ENCODE measurements around the gene MRPL22. TPM values are rescaled to one million over a fixed set of nuclear protein-coding genes. Genes with fewer than 3 reads are reported as not detected.

Gene MRPL22
- total RNA-seq, 2 donors from 2014 or later: 14.4 to 35.2 TPM

DNA sequence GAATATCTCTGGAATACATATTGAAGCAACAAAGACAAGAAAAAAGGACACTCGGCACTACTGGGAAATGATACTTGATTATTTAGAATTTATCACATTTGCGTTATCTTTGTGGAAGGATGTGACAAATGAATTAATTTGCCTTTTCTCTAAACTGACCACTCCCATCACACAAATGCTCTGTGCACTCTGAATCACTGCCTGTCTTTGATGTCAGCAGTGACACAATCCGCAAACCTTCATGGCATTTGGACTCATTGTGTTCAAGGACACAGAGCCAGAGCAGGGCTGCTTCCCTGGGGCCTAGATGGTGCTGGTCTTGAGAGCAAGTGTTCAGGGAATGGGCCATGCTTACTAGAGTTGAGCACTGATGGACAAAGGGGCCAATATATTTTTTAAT is 67.8 kb downstream of the MRPL22 start:
- Histone ChIP-seq H3K27me3 (replicated peaks; ENCODE audit: insufficient read depth) (no peaks in the 10 kb centered on the region), H3K36me3 (no peaks in the 10 kb centered on the region), H3K9me3 (no peaks in the 10 kb centered on the region), H3K4me1 (replicated peaks) (no peaks in the 10 kb centered on the region), H3K4me3 (no peak overlapping the region), H3K27ac (no peak overlapping the region)
- WGBS: 91% methylated on average over 3 of the region's 3 CpGs
- TF ChIP-seq POLR2AphosphoS5 (IDR thresholded peaks at IDR 0.05) (no peak), POLR2A (IDR thresholded peaks at IDR 0.05) (no peak)
- TF ChIP-seq, protein P1, sequence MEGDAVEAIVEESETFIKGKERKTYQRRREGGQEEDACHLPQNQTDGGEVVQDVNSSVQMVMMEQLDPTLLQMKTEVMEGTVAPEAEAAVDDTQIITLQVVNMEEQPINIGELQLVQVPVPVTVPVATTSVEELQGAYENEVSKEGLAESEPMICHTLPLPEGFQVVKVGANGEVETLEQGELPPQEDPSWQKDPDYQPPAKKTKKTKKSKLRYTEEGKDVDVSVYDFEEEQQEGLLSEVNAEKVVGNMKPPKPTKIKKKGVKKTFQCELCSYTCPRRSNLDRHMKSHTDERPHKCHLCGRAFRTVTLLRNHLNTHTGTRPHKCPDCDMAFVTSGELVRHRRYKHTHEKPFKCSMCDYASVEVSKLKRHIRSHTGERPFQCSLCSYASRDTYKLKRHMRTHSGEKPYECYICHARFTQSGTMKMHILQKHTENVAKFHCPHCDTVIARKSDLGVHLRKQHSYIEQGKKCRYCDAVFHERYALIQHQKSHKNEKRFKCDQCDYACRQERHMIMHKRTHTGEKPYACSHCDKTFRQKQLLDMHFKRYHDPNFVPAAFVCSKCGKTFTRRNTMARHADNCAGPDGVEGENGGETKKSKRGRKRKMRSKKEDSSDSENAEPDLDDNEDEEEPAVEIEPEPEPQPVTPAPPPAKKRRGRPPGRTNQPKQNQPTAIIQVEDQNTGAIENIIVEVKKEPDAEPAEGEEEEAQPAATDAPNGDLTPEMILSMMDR (IDR thresholded peaks at IDR 0.05): no peak
- DNase-seq (ENCODE audit: low spot score): no peak
- intact Hi-C loops (cut with DNase I): no loop called here

DNA sequence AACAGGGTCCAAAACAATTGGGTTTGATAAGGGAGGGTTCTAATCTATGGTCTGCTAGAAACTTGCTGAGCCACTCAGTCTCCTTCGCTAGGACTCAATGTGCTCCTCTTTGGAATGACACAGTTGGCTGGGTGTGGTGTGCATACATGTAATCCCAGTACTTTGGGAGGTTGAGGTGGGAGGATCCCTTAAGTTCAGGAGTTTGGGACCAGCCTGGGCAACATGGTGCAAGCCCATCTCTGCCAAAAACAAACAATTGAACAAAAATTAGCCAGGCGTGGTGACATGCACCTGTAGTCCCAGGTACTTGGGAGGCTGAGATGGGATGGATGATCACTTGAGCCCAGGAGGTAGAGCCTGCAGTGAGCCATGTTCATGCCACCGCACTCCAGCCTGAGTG is 70.0 kb downstream of the MRPL22 start:
- no peak overlapping the region for H3K27ac ChIP-seq
- TF ChIP-seq POLR2AphosphoS5 (IDR thresholded peaks at IDR 0.05) (no peak), POLR2A (IDR thresholded peaks at IDR 0.05) (no peak)
- TF ChIP-seq, protein P1 (IDR thresholded peaks at IDR 0.05): no peak
- no peaks in the 10 kb centered on the region for H3K27me3 ChIP-seq (replicated peaks; ENCODE audit: insufficient read depth)
- 95% methylated on average over 3 of the region's 3 CpGs for WGBS
- H3K4me3 ChIP-seq: no peak overlapping the region
- H3K36me3 ChIP-seq: no peaks in the 10 kb centered on the region
- intact Hi-C loops (cut with DNase I): no loop called here
- H3K4me1 ChIP-seq (replicated peaks): no peaks in the 10 kb centered on the region
- no peak for DNase-seq (ENCODE audit: low spot score)
- no peaks in the 10 kb centered on the region for H3K9me3 ChIP-seq

DNA sequence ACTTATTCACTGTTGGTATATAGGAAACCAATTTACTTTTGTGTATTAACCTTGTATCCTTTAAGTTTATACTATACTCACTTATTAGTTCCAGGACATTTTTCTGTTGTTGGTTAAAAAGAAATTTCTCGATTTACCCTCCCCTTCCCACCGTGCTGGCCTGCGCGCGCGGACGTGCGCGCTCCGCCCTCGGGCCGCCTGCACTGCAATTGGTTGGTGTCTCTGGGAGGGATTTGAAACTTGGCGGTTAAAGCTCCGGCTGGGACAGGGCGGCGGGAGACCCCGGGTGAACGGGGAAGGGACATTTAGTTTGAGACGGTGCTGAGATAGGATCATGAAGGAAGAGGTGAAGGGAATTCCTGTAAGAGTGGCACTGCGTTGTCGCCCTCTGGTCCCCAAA is 72.7 kb downstream of the MRPL22 start, which contains the start of gene KIF4B:
Gene KIF4B (plus strand): TSS at position 230 of the 400 bp plus-strand sequence. CDS start 105 bp downstream, at position 335.
- H3K4me3 ChIP-seq: no peak within 1 kb of the TSS
- TF ChIP-seq POLR2AphosphoS5 (IDR thresholded peaks at IDR 0.05) (no peak), POLR2A (IDR thresholded peaks at IDR 0.05) (no peak)
- TF ChIP-seq, protein P1 (IDR thresholded peaks at IDR 0.05): no peak
- 95% methylated on average over 21 of the region's 21 CpGs for WGBS
- no peak within 1 kb of the TSS for H3K27ac ChIP-seq
- H3K36me3 ChIP-seq: no peaks in the 10 kb centered on the region
- no peaks in the 10 kb centered on the region for H3K9me3 ChIP-seq
- H3K4me1 ChIP-seq (replicated peaks): no peaks in the 10 kb centered on the region
- intact Hi-C loops (cut with DNase I): no loop called here
- no peak for DNase-seq (ENCODE audit: low spot score)
- H3K27me3 ChIP-seq (replicated peaks; ENCODE audit: insufficient read depth): no peaks in the 10 kb centered on the region

DNA sequence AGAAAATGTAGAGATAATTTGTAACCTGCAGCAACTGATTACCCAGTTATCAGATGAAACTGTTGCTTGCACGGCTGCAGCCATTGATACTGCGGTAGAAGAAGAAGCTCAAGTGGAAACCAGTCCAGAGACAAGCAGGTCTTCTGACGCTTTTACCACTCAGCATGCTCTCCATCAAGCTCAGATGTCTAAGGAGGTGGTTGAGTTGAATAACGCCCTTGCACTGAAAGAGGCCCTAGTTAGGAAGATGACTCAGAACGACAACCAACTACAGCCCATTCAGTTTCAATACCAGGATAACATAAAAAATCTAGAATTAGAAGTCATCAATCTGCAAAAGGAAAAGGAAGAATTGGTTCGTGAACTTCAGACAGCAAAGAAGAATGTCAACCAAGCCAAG is 74.4 kb downstream of the MRPL22 start:
- Histone ChIP-seq H3K27ac (no peak overlapping the region), H3K36me3 (no peaks in the 10 kb centered on the region), H3K27me3 (replicated peaks; ENCODE audit: insufficient read depth) (no peaks in the 10 kb centered on the region), H3K9me3 (no peaks in the 10 kb centered on the region), H3K4me1 (replicated peaks) (no peaks in the 10 kb centered on the region), H3K4me3 (no peak overlapping the region)
- WGBS: 88% methylated on average over 6 of the region's 6 CpGs
- TF ChIP-seq, protein P1 (IDR thresholded peaks at IDR 0.05): no peak
- no peak for TF ChIP-seq POLR2AphosphoS5 (IDR thresholded peaks at IDR 0.05)
- TF ChIP-seq POLR2A (IDR thresholded peaks at IDR 0.05): no peak
- intact Hi-C loops (cut with DNase I): no loop called here
- DNase-seq (ENCODE audit: low spot score): no peak

- Histone ChIP-seq H3K27me3 (replicated peaks; ENCODE audit: insufficient read depth) (no peaks in the 10 kb centered on the region), H3K4me1 (replicated peaks) (no peaks in the 10 kb centered on the region), H3K36me3 (no peaks in the 10 kb centered on the region), H3K4me3 (no peak overlapping the region), H3K9me3 (no peaks in the 10 kb centered on the region), H3K27ac (no peak overlapping the region)
- intact Hi-C loops (cut with DNase I): no loop called here
- TF ChIP-seq POLR2AphosphoS5 (IDR thresholded peaks at IDR 0.05): no peak
- TF ChIP-seq, protein P1 (IDR thresholded peaks at IDR 0.05): no peak
- TF ChIP-seq POLR2A (IDR thresholded peaks at IDR 0.05): no peak
- 74% methylated on average over 2 of the region's 2 CpGs for WGBS
- no peak for DNase-seq (ENCODE audit: low spot score)
These were observed 76.7 kb downstream of the MRPL22 start for GRCh38 chr5:155017610-155018009.
